Measurements from ENCODE around the gene HMBS. TPM values are rescaled to one million over a fixed set of nuclear protein-coding genes. Genes with fewer than 3 reads are reported as not detected.
A peak's percentile ranks its signal among the peaks of the same experiment; 100 is the strongest.

HMBS gene
- total RNA-seq, 4 donors from 2014 or later: 8.7 to 31.1 (median 14.5) TPM

- Histone ChIP-seq H3K36me3 (peaks cover 0 to 26% of the 10 kb centered on the region in 2 donors), H3K4me1 (peaks cover 13 to 21% of the 10 kb centered on the region in 2 donors), H3K4me3 (peak overlapping the region; percentile 69 to 99 (median 88)), H3K27me3 (no peaks in the 10 kb centered on the region), H3K9me3 (no peaks in the 10 kb centered on the region), H3K27ac (peak overlapping the region; percentile 91 to 98 (median 94))
- TF ChIP-seq, protein P1, sequence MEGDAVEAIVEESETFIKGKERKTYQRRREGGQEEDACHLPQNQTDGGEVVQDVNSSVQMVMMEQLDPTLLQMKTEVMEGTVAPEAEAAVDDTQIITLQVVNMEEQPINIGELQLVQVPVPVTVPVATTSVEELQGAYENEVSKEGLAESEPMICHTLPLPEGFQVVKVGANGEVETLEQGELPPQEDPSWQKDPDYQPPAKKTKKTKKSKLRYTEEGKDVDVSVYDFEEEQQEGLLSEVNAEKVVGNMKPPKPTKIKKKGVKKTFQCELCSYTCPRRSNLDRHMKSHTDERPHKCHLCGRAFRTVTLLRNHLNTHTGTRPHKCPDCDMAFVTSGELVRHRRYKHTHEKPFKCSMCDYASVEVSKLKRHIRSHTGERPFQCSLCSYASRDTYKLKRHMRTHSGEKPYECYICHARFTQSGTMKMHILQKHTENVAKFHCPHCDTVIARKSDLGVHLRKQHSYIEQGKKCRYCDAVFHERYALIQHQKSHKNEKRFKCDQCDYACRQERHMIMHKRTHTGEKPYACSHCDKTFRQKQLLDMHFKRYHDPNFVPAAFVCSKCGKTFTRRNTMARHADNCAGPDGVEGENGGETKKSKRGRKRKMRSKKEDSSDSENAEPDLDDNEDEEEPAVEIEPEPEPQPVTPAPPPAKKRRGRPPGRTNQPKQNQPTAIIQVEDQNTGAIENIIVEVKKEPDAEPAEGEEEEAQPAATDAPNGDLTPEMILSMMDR (IDR thresholded peaks at IDR 0.05 in 4 of 5, conservative IDR thresholded peaks at IDR 0.05 in 1 of 5): no peak
- intact Hi-C loops (cut with DNase I; ENCODE audit: low total_unique reads) (no loop called here), in situ Hi-C loops (cut with MboI; ENCODE audit: low sequenced_read_pairs in 4 of 4) (no loop called here)
- DNase-seq (no peak), ATAC-seq (no peak)
Measured at GRCh38 chr11:119092880-119093842, 8.5 kb downstream of the HMBS start.

- in situ Hi-C loops (cut with MboI; ENCODE audit: low sequenced_read_pairs in 4 of 4): no loop called here
- H3K4me1 ChIP-seq: peaks cover 13 to 21% of the 10 kb centered on the region in 2 donors
- H3K4me3 ChIP-seq: peak overlapping the region; percentile 69 to 99 (median 88)
Measured at GRCh38 chr11:119093942-119094815, 9.5 kb downstream of the HMBS start.

DNA sequence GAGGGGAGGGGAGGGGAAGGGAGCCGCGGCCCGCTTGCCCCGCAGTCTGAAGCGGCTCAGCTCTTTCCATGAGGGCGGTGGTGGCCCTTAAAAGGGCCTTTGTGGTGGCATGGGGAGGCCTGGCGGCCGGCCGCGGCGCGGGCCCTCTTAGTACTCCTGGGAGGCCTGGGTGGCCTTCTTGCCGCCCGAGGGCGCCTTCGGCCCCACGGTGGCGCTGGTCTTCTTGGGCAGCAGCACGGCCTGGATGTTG lies 10.1 kb downstream of the HMBS start:
- DNase-seq: peak; percentile 77 to 90
- peak; percentile 79 to 82 for ATAC-seq

More at GRCh38 chr11:119093942-119094815, 9.5 kb downstream of the HMBS start:
- Histone ChIP-seq H3K27me3 (no peaks in the 10 kb centered on the region), H3K27ac (peak overlapping the region; percentile 91 to 98 (median 94)), H3K36me3 (peaks cover 0 to 36% of the 10 kb centered on the region in 2 donors), H3K9me3 (no peaks in the 10 kb centered on the region)
- ATAC-seq (peak; percentile 20 to 22), DNase-seq (no peak)
- intact Hi-C loops (cut with DNase I; ENCODE audit: low total_unique reads): loop anchor here (2.0 kb wide), 2 partner anchors 37 to 165 kb away; partner anchors contain the start of gene HYOU1
- no peak for TF ChIP-seq POLR2A (IDR thresholded peaks at IDR 0.05)
- TF ChIP-seq, protein P1 (IDR thresholded peaks at IDR 0.05 in 4 of 5, conservative IDR thresholded peaks at IDR 0.05 in 1 of 5): no peak

More for the DNA sequence above, 10.1 kb downstream of the HMBS start:
- in situ Hi-C loops (cut with MboI; ENCODE audit: low sequenced_read_pairs in 4 of 4) (loop anchor here in 1 of 4 donors (5.0 kb wide), 1 partner anchor 108 kb away; no protein-coding TSS in a partner anchor), intact Hi-C loops (cut with DNase I; ENCODE audit: low total_unique reads) (loop anchor here (1.0 to 2.0 kb wide), 5 partner anchors 27 to 166 kb away; partner anchors contain the start of genes HYOU1 and VPS11)
- H3K27me3 ChIP-seq: no peaks in the 10 kb centered on the region
- peak overlapping the region; percentile 69 to 99 (median 88) for H3K4me3 ChIP-seq
- H3K9me3 ChIP-seq: no peaks in the 10 kb centered on the region
- TF ChIP-seq, protein P1 (IDR thresholded peaks at IDR 0.05 in 4 of 5, conservative IDR thresholded peaks at IDR 0.05 in 1 of 5): peak in 4 of 5 experiments; percentile 67 to 89 (median 84)
- TF ChIP-seq POLR2A (IDR thresholded peaks at IDR 0.05): no peak
- peaks cover 0 to 36% of the 10 kb centered on the region in 2 donors for H3K36me3 ChIP-seq
- H3K27ac ChIP-seq: peak overlapping the region; percentile 91 to 98 (median 94)
- peaks cover 13 to 21% of the 10 kb centered on the region in 2 donors for H3K4me1 ChIP-seq

Data from gastrocnemius medialis (tissue), 4 donors.